H1 (cell line): ENCODE data around the gene SMARCC1. TPM values are rescaled to one million over a fixed set of nuclear protein-coding genes. Genes with fewer than 3 reads are reported as not detected.

Experiments used
- CTCF ChIA-PET: fragments of 300-600 bp; sonication (Branson Sonifier 250); formaldehyde crosslinking; loops from one replicate; lab custom pipeline; 2021; ENCODE audit not compliant: partially characterized antibody; lab: Charles Lee
- POLR2A ChIA-PET: fragments of 300-600 bp; sonication (Branson Sonifier 250); formaldehyde crosslinking; loops from one replicate; lab custom pipeline; 2021; ENCODE audit warnings: inconsistent platforms; ENCODE audit not compliant: partially characterized antibody; lab: Charles Lee
- DNase-seq, 2 experiments: peaks; one replicate each; pipeline versions ENCODE4 v3.0.0 to v3.0.0-alpha.2; 2010 to 2022; ENCODE audit warnings: low spot score in 2 of 2, low read depth in 1 of 2, mixed read lengths in 1 of 2
- FAIRE-seq: peaks from 2 replicates; lab custom pipeline; 2011; peaks lifted over from hg19 to GRCh38; lab: Jason Lieb, UNC
- H2AFZ ChIP-seq: 2 replicates; pipeline ENCODE4 v1.8.1; 2012; ENCODE audit warnings: low read length, inconsistent platforms
- H2AK5ac ChIP-seq: 2 replicates; pipeline ENCODE4 v1.6.1; 2013; ENCODE audit warnings: low read depth, low read length
- H2BK120ac ChIP-seq: replicated peaks from 2 replicates; pipeline ENCODE3; 2013; ENCODE audit warnings: low read depth, low read length, inconsistent platforms
- H2BK12ac ChIP-seq: 2 replicates; pipeline ENCODE4 v1.6.1; 2013; ENCODE audit warnings: low read depth, low read length
- H2BK15ac ChIP-seq: 2 replicates; pipeline ENCODE4 v1.6.1; 2013; ENCODE audit warnings: low read length
- H2BK20ac ChIP-seq: 2 replicates; pipeline ENCODE4 v1.6.1; 2013; ENCODE audit warnings: low read length
- H2BK5ac ChIP-seq: 2 replicates; pipeline ENCODE4 v1.6.1; 2013; ENCODE audit warnings: low read depth, low read length
- H3K14ac ChIP-seq: 2 replicates; pipeline ENCODE4 v1.6.1; 2013; ENCODE audit warnings: inconsistent platforms; ENCODE audit not compliant: insufficient read length
- H3K18ac ChIP-seq: 2 replicates; pipeline ENCODE4 v1.6.1; 2013; ENCODE audit warnings: low read length; ENCODE audit errors: extremely low read depth
- H3K23ac ChIP-seq: 2 replicates; pipeline ENCODE4 v1.6.1; 2013; ENCODE audit warnings: inconsistent platforms; ENCODE audit not compliant: insufficient read length
- H3K23me2 ChIP-seq: 2 replicates; pipeline ENCODE4 v1.6.1; 2013; ENCODE audit warnings: low read depth, low read length
- H3K27ac ChIP-seq: 2 replicates; pipeline ENCODE4 v1.6.1; 2011; ENCODE audit warnings: low read depth, low read length, inconsistent platforms
- H3K27me3 ChIP-seq, 4 experiments: replicated peaks in 1 of 4; 1 replicate in 1 of 4; 2 replicates in 3 of 4; pipeline versions ENCODE4 v1.6.1 to v1.8.1; 2011 to 2013; ENCODE audit warnings: low read length in 3 of 4, mild to moderate bottlenecking in 3 of 4, inconsistent platforms in 2 of 4, mixed read lengths in 2 of 4, moderate library complexity in 1 of 4; ENCODE audit not compliant: control insufficient read depth in 3 of 4, insufficient read depth in 3 of 4; ENCODE audit errors: extremely low read depth in 1 of 4
- H3K36me3 ChIP-seq, 4 experiments: 2 replicates each; pipeline versions ENCODE4 v1.6.1 to v1.8.1; 2011 to 2013; ENCODE audit warnings: mild to moderate bottlenecking in 4 of 4, low read length in 3 of 4, moderate library complexity in 2 of 4, control low read depth in 1 of 4, inconsistent platforms in 1 of 4; ENCODE audit not compliant: insufficient read depth in 4 of 4, control insufficient read depth in 2 of 4
- H3K4ac ChIP-seq: replicated peaks from 2 replicates; pipeline ENCODE3; 2013; ENCODE audit warnings: low read length, low read depth, mixed read lengths, inconsistent platforms; ENCODE audit not compliant: insufficient read length
- H3K4me1 ChIP-seq, 4 experiments: replicated peaks in 1 of 4; 1 replicate in 1 of 4; 2 replicates in 3 of 4; pipeline versions ENCODE4 v1.6.1 to v1.8.1; 2011 to 2013; ENCODE audit warnings: low read length in 3 of 4, inconsistent platforms in 2 of 4, mixed read lengths in 1 of 4; ENCODE audit not compliant: insufficient read depth in 4 of 4, control insufficient read depth in 3 of 4
- H3K4me2 ChIP-seq, 2 experiments: 2 replicates each; pipeline versions ENCODE4 v1.6.1 to v1.8.1; 2011 to 2013; ENCODE audit warnings: low read depth in 2 of 2, low read length in 2 of 2, control low read depth in 1 of 2, inconsistent platforms in 1 of 2, mild to moderate bottlenecking in 1 of 2; ENCODE audit not compliant: insufficient read depth in 1 of 2
- H3K4me3 ChIP-seq, 4 experiments: fragments of 200-600, 300-600 bp in 1 of 4; sonication (generic), shearing (Covaris generic), sonication (Bioruptor Twin) in 1 of 4; 2 replicates each; pipeline versions ENCODE4 v1.5.1 to v1.8.1; 2011 to 2016; ENCODE audit warnings: low read length in 4 of 4, low read depth in 3 of 4, control low read depth in 2 of 4, inconsistent platforms in 2 of 4, mild to moderate bottlenecking in 2 of 4, mixed read lengths in 1 of 4, moderate library complexity in 1 of 4; ENCODE audit not compliant: insufficient read depth in 2 of 4; ENCODE audit errors: extremely low read depth in 1 of 4
- H3K56ac ChIP-seq: replicated peaks from 2 replicates; pipeline ENCODE3; 2013; ENCODE audit warnings: low read depth, mild to moderate bottlenecking, mixed read lengths, low read length, inconsistent platforms; ENCODE audit not compliant: insufficient read length
- H3K79me1 ChIP-seq: 2 replicates; pipeline ENCODE4 v1.6.1; 2013; ENCODE audit warnings: low read depth, low read length, control low read depth
- H3K79me2 ChIP-seq, 2 experiments: 2 replicates each; pipeline versions ENCODE4 v1.6.1 to v1.8.1; 2012 to 2013; ENCODE audit warnings: low read length in 2 of 2, mild to moderate bottlenecking in 2 of 2, inconsistent platforms in 1 of 2; ENCODE audit not compliant: insufficient read depth in 2 of 2, control insufficient read depth in 1 of 2
- H3K9ac ChIP-seq, 4 experiments: replicated peaks in 1 of 4; 1 replicate in 1 of 4; 2 replicates in 3 of 4; pipeline versions ENCODE4 v1.6.1 to v1.8.1; 2011 to 2013; ENCODE audit warnings: low read depth in 3 of 4, low read length in 3 of 4, control low read depth in 2 of 4, mild to moderate bottlenecking in 2 of 4, moderate library complexity in 2 of 4, inconsistent platforms in 1 of 4; ENCODE audit errors: extremely low read depth in 1 of 4
- H3K9me3 ChIP-seq, 2 experiments: 2 replicates each; pipeline versions ENCODE4 v1.6.1 to v1.8.1; 2012 to 2013; ENCODE audit warnings: mild to moderate bottlenecking in 2 of 2, moderate library complexity in 2 of 2, control low read depth in 1 of 2, inconsistent platforms in 1 of 2, low read depth in 1 of 2, low read length in 1 of 2, mixed read lengths in 1 of 2; ENCODE audit not compliant: insufficient read depth in 2 of 2
- H4K20me1 ChIP-seq, 2 experiments: replicated peaks in 1 of 2; 2 replicates each; pipeline versions ENCODE3 to v1.8.1; 2011 to 2013; ENCODE audit warnings: inconsistent platforms in 2 of 2, low read length in 2 of 2, mild to moderate bottlenecking in 1 of 2; ENCODE audit not compliant: insufficient read depth in 2 of 2, control insufficient read depth in 1 of 2
- H4K5ac ChIP-seq: 2 replicates; pipeline ENCODE4 v1.6.1; 2013; ENCODE audit warnings: low read length, low read depth, mixed read lengths, inconsistent platforms; ENCODE audit not compliant: insufficient read length
- H4K8ac ChIP-seq: 2 replicates; pipeline ENCODE4 v1.8.0; 2013; ENCODE audit warnings: mild to moderate bottlenecking, moderate library complexity, low read length, inconsistent platforms; ENCODE audit not compliant: insufficient read depth; ENCODE audit errors: extremely low read depth
- H4K91ac ChIP-seq: replicated peaks from 2 replicates; pipeline ENCODE3; 2013; ENCODE audit warnings: low read length, mixed read lengths, inconsistent platforms; ENCODE audit not compliant: insufficient read length
- BACH1 ChIP-seq: IDR thresholded peaks from 2 replicates; pipeline ENCODE4 v1.6.1; 2012; ENCODE audit warnings: low read length, improper control_type of control experiment
- CTBP2 ChIP-seq: IDR thresholded peaks from 2 replicates; pipeline ENCODE4 v1.7.0; 2011; ENCODE audit warnings: borderline replicate concordance, mild to moderate bottlenecking, moderate library complexity, mixed read lengths, low read length; ENCODE audit not compliant: insufficient read depth, insufficient read length
- E2F6 ChIP-seq: IDR thresholded peaks from 2 replicates; pipeline ENCODE4 v1.6.1; 2012; ENCODE audit warnings: inconsistent platforms
- JUN ChIP-seq: IDR thresholded peaks from 2 replicates; pipeline ENCODE4 v1.6.1; 2011; ENCODE audit warnings: low read depth, mild to moderate bottlenecking, improper control_type of control experiment, low read length
- KDM4A ChIP-seq: IDR thresholded peaks from one replicate; pipeline ENCODE4 v1.7.1; 2012; ENCODE audit warnings: low read depth, mild to moderate bottlenecking, moderate library complexity, low read length, inconsistent platforms; ENCODE audit not compliant: severe bottlenecking
- MAX ChIP-seq: IDR thresholded peaks from 2 replicates; pipeline ENCODE4 v1.6.1; 2012; ENCODE audit warnings: inconsistent platforms
- RAD21 ChIP-seq, 2 experiments: IDR thresholded peaks in 1 of 2; conservative IDR thresholded peaks in 1 of 2; 2 replicates each; pipeline ENCODE4 v1.6.1; 2011; ENCODE audit warnings: low read depth in 2 of 2, low read length in 2 of 2, improper control_type of control experiment in 1 of 2, inconsistent platforms in 1 of 2, mild to moderate bottlenecking in 1 of 2, moderate library complexity in 1 of 2
- RFX5 ChIP-seq: IDR thresholded peaks from 2 replicates; pipeline ENCODE4 v1.6.1; 2011; ENCODE audit warnings: low read depth, low read length, improper control_type of control experiment, borderline replicate concordance
- SIN3A ChIP-seq, 2 experiments: IDR thresholded peaks in 1 of 2; conservative IDR thresholded peaks in 1 of 2; 2 replicates each; pipeline ENCODE4 v1.6.1; 2011 to 2012; ENCODE audit warnings: low read length in 2 of 2, improper control_type of control experiment in 1 of 2, low read depth in 1 of 2, mild to moderate bottlenecking in 1 of 2
- SP1 ChIP-seq: IDR thresholded peaks from 2 replicates; pipeline ENCODE4 v1.6.1; 2011; ENCODE audit warnings: low read depth, low read length
- SUZ12 ChIP-seq: fragments of 200-600 bp; sonication (generic); IDR thresholded peaks from 2 replicates; pipeline ENCODE4 v1.6.1; 2012; ENCODE audit warnings: mild to moderate bottlenecking, inconsistent platforms, low read length, moderate library complexity, mixed read lengths
- TBP ChIP-seq: IDR thresholded peaks from 2 replicates; pipeline ENCODE4 v1.6.1; 2011; ENCODE audit warnings: low read depth, low read length, improper control_type of control experiment
- ZNF274 ChIP-seq: IDR thresholded peaks from 2 replicates; pipeline ENCODE4 v1.7.0; 2012; ENCODE audit warnings: low read length, borderline replicate concordance; ENCODE audit errors: extremely low read depth
- WGBS, 2 experiments: shearing (Covaris generic) in 1 of 2; methylation state at CpG; one replicate each; pipeline versions ENCODE4 v1.1.6 to v1.1.7; 2013 to 2015; ENCODE audit warnings: low lambda C conversion rate in 2 of 2, mixed read lengths in 2 of 2, inconsistent platforms in 1 of 2, low coverage in 1 of 2, missing lambda C conversion rate in 1 of 2; ENCODE audit not compliant: insufficient replicate concordance in 2 of 2, insufficient coverage in 1 of 2, insufficient read length in 1 of 2; ENCODE audit errors: extremely low coverage in 1 of 2, missing lambda C conversion rate in 1 of 2; 5-methylcytosine and 5-hydroxymethylcytosine counted together
- polyA plus RNA-seq, 7 experiments: library from polyadenylated mRNA; depleted of rRNA in 3 of 7; stranded (reverse) in 5 of 7; unstranded in 2 of 7; fragments of >200 nt in 5 of 7; fragments of 200-250 nt in 2 of 7; gene quantifications; 1 replicate in 5 of 7; 2 replicates in 1 of 7; 4 replicates in 1 of 7; pipeline versions ENCODE4 v1.2.1 to v1.2.3, GENCODE V29; 2011 to 2013; ENCODE audit warnings: missing spikeins in 2 of 7, mixed read lengths in 2 of 7
- total RNA-seq: library from RNA; stranded (reverse); fragmentation: NEBNext Ultra II Directional; extraction: Animal tissue kit (Norgen Biotek cat#: 25700); gene quantifications from 2 replicates; pipeline ENCODE4 v1.2.1, GENCODE V29; 2021

SMARCC1 gene
- total and polyA plus RNA-seq, 2 of the 8 experiments (the other 6 are each of a cell fraction or from before 2014, with no cell fraction given) = 64.1 to 335 TPM

DNA sequence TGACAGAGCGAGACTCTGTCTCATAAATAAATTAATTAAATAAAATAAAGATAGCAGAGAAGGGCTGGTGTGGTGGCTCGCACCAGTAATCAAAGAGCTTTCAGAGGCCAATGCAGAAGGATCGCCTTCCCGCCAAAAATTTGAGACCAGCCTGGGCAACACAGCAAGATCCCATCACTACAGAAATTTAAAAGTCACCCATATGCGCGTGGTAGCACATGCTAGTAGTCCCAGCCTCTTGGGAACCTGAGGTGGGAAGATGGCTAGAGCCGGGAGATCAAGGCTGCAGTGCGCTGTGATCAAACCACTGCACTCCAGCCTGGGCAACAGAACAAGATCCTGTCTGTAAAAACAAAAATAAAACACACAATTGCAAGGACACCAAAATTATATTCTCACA lies 9.6 kb downstream of the SMARCC1 start:
- Histone ChIP-seq H3K4me2 (no peak overlapping the region), H2BK15ac (no peak overlapping the region), H3K27me3 (no peaks in the 10 kb centered on the region), H3K79me2 (peaks cover 55 to 97% of the 10 kb centered on the region in 2 experiments), H4K20me1 (peaks cover 7 to 9% of the 10 kb centered on the region in 2 experiments), H3K27ac (no peak overlapping the region), H4K8ac (no peak overlapping the region), H3K4me1 (no peaks in the 10 kb centered on the region), H2AK5ac (no peak overlapping the region), H3K4me3 (no peak overlapping the region), H3K18ac (no peak overlapping the region), H3K9me3 (no peaks in the 10 kb centered on the region), H3K36me3 (peaks cover 6 to 44% (median 22%) of the 10 kb centered on the region in 4 experiments), H3K23ac (no peak overlapping the region), H4K91ac (no peak overlapping the region), H2AFZ (no peak overlapping the region), H2BK20ac (no peak overlapping the region), H4K5ac (no peak overlapping the region), H2BK12ac (no peak overlapping the region), H3K23me2 (no peaks in the 10 kb centered on the region), H2BK5ac (no peak overlapping the region), H3K4ac (no peak overlapping the region), H3K9ac (no peak overlapping the region), H2BK120ac (no peak overlapping the region), H3K56ac (no peak overlapping the region), H3K79me1 (no peaks in the 10 kb centered on the region), H3K14ac (no peak overlapping the region)
- no peak for DNase-seq
- ChIA-PET POLR2A (interaction anchor here (0.9 to 4.0 kb wide), 5 partner anchors 8 to 39 kb away, joined by 3 to 19 read pairs (median 5); no protein-coding TSS in a partner anchor), CTCF (interaction anchor here (1.8 kb wide), 1 partner anchor 53 kb away, joined by 3 read pairs; no protein-coding TSS in a partner anchor)
- WGBS, 2 experiments = 93% methylated on average over 8 of the region's 8 CpGs; no CpG with 5 or more reads in 1 of the 2 experiments
- no peak for FAIRE-seq
- TF ChIP-seq JUN (no peak), SUZ12 (no peak), CTBP2 (no peak), SIN3A (conservative IDR thresholded peaks at IDR 0.05 in 1 of 2, IDR thresholded peaks at IDR 0.05 in 1 of 2; ENCODE audit: low read depth in 1 of 2, low read length in 2 of 2) (no peak), TBP (no peak), BACH1 (no peak), RAD21 (IDR thresholded peaks at IDR 0.05 in 1 of 2, conservative IDR thresholded peaks at IDR 0.05 in 1 of 2; ENCODE audit: low read depth in 2 of 2, low read length in 2 of 2) (no peak), SP1 (no peak), ZNF274 (no peak), KDM4A (no peak), RFX5 (no peak), MAX (no peak), E2F6 (no peak)
